PFSK-1 (cell line): ENCODE results near the gene RGL4.

Source experiments
- POLR2AphosphoS5 ChIP-seq: IDR thresholded peaks from 2 replicates; pipeline ENCODE4 v1.6.1; 2012; ENCODE audit warnings: low read depth, mild to moderate bottlenecking, control low read depth, low read length, moderate library complexity
- TAF1 ChIP-seq: IDR thresholded peaks from 2 replicates; pipeline ENCODE4 v1.6.1; 2012; ENCODE audit warnings: low read length, control low read depth, borderline replicate concordance; ENCODE audit not compliant: insufficient read depth
- TF ChIP-seq, protein P1 (sequence below), 2 experiments: IDR thresholded peaks; 2 replicates each; pipeline versions ENCODE4 v1.6.1 to v1.8.0; 2011 to 2012; ENCODE audit warnings: low read depth in 2 of 2, low read length in 2 of 2, control low read depth in 1 of 2, inconsistent platforms in 1 of 2, mild to moderate bottlenecking in 1 of 2, moderate library complexity in 1 of 2; ENCODE audit not compliant: insufficient read depth in 1 of 2

DNA sequence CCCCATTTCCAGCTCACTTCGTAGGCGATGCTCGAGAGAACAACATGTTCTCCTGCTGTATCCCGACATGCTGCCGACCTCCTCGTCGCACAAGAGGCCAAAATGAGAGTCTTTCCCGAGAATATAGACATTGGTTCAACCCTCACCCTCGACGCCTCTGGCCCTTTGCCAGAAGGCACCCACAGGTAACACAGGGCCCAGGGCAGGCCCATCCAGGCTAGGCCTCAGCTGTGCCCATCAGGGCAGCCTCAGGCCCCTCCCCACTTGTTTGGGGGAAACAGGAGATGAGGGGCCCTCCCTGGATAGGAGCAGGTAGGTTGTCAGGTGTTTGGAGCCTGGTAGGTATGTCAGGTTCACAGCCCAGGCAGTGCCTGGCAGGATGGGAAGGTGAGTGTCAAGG, 2.7 kb upstream of the RGL4 start:
- TF ChIP-seq POLR2AphosphoS5 (no peak), TAF1 (no peak)
- TF ChIP-seq, protein P1, sequence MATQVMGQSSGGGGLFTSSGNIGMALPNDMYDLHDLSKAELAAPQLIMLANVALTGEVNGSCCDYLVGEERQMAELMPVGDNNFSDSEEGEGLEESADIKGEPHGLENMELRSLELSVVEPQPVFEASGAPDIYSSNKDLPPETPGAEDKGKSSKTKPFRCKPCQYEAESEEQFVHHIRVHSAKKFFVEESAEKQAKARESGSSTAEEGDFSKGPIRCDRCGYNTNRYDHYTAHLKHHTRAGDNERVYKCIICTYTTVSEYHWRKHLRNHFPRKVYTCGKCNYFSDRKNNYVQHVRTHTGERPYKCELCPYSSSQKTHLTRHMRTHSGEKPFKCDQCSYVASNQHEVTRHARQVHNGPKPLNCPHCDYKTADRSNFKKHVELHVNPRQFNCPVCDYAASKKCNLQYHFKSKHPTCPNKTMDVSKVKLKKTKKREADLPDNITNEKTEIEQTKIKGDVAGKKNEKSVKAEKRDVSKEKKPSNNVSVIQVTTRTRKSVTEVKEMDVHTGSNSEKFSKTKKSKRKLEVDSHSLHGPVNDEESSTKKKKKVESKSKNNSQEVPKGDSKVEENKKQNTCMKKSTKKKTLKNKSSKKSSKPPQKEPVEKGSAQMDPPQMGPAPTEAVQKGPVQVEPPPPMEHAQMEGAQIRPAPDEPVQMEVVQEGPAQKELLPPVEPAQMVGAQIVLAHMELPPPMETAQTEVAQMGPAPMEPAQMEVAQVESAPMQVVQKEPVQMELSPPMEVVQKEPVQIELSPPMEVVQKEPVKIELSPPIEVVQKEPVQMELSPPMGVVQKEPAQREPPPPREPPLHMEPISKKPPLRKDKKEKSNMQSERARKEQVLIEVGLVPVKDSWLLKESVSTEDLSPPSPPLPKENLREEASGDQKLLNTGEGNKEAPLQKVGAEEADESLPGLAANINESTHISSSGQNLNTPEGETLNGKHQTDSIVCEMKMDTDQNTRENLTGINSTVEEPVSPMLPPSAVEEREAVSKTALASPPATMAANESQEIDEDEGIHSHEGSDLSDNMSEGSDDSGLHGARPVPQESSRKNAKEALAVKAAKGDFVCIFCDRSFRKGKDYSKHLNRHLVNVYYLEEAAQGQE (IDR thresholded peaks at IDR 0.05; ENCODE audit: insufficient read depth in 1 of 2, low read depth in 2 of 2, low read length in 2 of 2), result no peak
